Adipocyte (in vitro differentiated cells): ENCODE results near the gene UBFD1.
"Not testable (repeated sequence)": the region's sequence is repeated elsewhere in the genome, so short reads cannot be mapped to it uniquely, and the experiment has no call there.

Experiments
- DNase-seq: peaks from one replicate; pipeline ENCODE4 v3.0.0-alpha.2; 2015; ENCODE audit warnings: low read depth
- H3K27me3 ChIP-seq: replicated peaks from 2 replicates; pipeline ENCODE4 v1.7.0; 2013; ENCODE audit warnings: mild to moderate bottlenecking, low read length, moderate library complexity; ENCODE audit not compliant: control insufficient read depth, insufficient read depth
- H3K36me3 ChIP-seq: 2 replicates; pipeline ENCODE4 v1.7.0; 2013; ENCODE audit warnings: low read length, mild to moderate bottlenecking, moderate library complexity; ENCODE audit not compliant: control insufficient read depth, insufficient read depth, severe bottlenecking
- H3K4me1 ChIP-seq: 2 replicates; pipeline ENCODE4 v1.7.0; 2013; ENCODE audit warnings: mild to moderate bottlenecking, low read length, moderate library complexity; ENCODE audit not compliant: control insufficient read depth, insufficient read depth
- H3K4me3 ChIP-seq: 2 replicates; pipeline ENCODE4 v1.7.0; 2013; ENCODE audit warnings: mild to moderate bottlenecking, low read length, moderate library complexity
- H3K9ac ChIP-seq: 2 replicates; pipeline ENCODE4 v1.7.0; 2013; ENCODE audit warnings: mild to moderate bottlenecking, low read length, moderate library complexity
- H3K9me3 ChIP-seq: 2 replicates; pipeline ENCODE4 v1.7.0; 2013; ENCODE audit warnings: mild to moderate bottlenecking, low read length, moderate library complexity; ENCODE audit not compliant: control insufficient read depth

Gene UBFD1

GRCh38 chr16:23572394-23572793 lies 14.9 kb downstream of the UBFD1 start:
- Histone ChIP-seq H3K36me3 (peaks cover 88% of the 10 kb centered on the region), H3K9ac (no peak overlapping the region), H3K4me1 (no peaks in the 10 kb centered on the region), H3K4me3 (no peak overlapping the region), H3K27me3 (no peaks in the 10 kb centered on the region), H3K9me3 (no peaks in the 10 kb centered on the region)
- no peak for DNase-seq

- Histone ChIP-seq H3K27me3 (no peaks in the 10 kb centered on the region), H3K4me3 (no peak overlapping the region), H3K4me1 (peaks cover 8% of the 10 kb centered on the region), H3K9ac (no peak overlapping the region), H3K36me3 (peaks cover 82% of the 10 kb centered on the region), H3K9me3 (no peaks in the 10 kb centered on the region)
- no peak for DNase-seq
These were observed 16.3 kb downstream of the UBFD1 start for GRCh38 chr16:23573817-23574216.

- DNase-seq = no peak
- peaks cover 8% of the 10 kb centered on the region for H3K4me1 ChIP-seq
- no peaks in the 10 kb centered on the region for H3K9me3 ChIP-seq
- H3K9ac ChIP-seq = no peak overlapping the region
- H3K27me3 ChIP-seq = no peaks in the 10 kb centered on the region
- H3K4me3 ChIP-seq = no peak overlapping the region
- peaks cover 82% of the 10 kb centered on the region for H3K36me3 ChIP-seq
These were observed 18.3 kb downstream of the UBFD1 start for GRCh38 chr16:23575834-23576233.

GRCh38 chr16:23577493-23577892 lies 20.0 kb downstream of the UBFD1 start:
- Histone ChIP-seq H3K27me3 (no peaks in the 10 kb centered on the region), H3K4me3 (no peak overlapping the region), H3K36me3 (peaks cover 81% of the 10 kb centered on the region), H3K4me1 (peaks cover 8% of the 10 kb centered on the region), H3K9ac (no peak overlapping the region), H3K9me3 (no peaks in the 10 kb centered on the region)
- no peak for DNase-seq

DNA sequence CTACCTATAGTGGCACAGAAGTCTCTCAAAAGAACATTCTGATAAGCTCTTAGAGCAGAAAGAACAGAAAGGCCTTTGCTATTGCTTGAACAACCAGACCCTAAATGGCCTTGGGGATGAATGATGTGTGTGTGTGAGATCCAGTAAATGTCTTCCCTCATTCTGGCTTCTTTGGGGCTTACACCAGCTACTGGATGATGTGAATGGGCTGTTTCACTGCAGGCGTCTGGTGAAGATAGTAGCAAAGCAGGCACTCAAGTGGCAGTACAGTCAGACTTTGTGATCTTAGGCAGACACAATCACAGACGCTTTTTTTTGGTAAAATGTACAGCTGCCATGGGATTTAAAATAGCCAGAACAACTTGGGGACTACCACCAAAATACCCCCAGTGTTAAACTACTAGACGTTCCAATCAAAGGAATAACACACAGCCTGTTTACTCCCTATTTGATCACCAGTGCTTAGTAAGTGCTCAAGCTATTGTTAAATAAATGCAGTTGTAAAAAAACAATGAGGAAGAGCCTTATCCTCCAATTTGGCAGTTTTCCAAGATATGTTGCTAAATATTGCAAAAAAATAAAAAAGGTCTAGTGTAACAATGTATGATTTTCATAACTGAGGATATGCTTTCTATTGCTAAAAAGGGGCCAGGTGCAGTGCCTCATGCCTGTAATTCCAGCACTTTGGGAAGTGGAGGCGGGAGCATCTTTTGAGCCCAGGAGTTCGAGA lies 20.7 kb downstream of the UBFD1 start:
- Histone ChIP-seq H3K36me3 (peaks cover 74% of the 10 kb centered on the region), H3K9me3 (no peaks in the 10 kb centered on the region), H3K27me3 (no peaks in the 10 kb centered on the region), H3K9ac (no peak overlapping the region), H3K4me3 (no peak overlapping the region), H3K4me1 (peaks cover 8% of the 10 kb centered on the region)
- peak; percentile 61 for DNase-seq

- no peak for DNase-seq
- H3K36me3 ChIP-seq = peaks cover 66% of the 10 kb centered on the region
- peaks cover 8% of the 10 kb centered on the region for H3K4me1 ChIP-seq
- H3K9me3 ChIP-seq = no peaks in the 10 kb centered on the region
- H3K4me3 ChIP-seq = no peak overlapping the region
- H3K27me3 ChIP-seq = no peaks in the 10 kb centered on the region
- no peak overlapping the region for H3K9ac ChIP-seq
These were observed 21.8 kb downstream of the UBFD1 start for GRCh38 chr16:23579371-23579770.

DNA sequence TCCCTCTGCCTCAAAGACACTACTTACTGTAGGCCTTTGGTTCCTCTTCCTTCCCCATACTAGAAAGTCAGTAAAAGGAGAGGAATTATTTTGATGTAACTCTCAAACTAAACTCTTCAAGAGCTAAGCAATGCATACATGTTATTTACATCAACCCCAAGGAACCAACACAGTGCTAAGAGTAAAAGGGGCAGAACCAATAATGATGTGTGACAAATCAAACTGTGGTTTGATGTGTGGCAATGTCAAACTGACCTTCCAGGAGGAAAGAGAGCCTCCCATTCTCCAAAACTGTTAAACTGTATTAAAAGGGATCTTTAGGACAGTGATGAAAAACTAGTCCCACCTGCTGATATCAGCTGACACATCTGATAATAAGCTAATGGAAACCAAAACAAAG lies 22.9 kb downstream of the UBFD1 start:
- Histone ChIP-seq H3K9me3 (no peaks in the 10 kb centered on the region), H3K4me3 (no peak overlapping the region), H3K36me3 (peaks cover 67% of the 10 kb centered on the region), H3K9ac (no peak overlapping the region), H3K27me3 (no peaks in the 10 kb centered on the region), H3K4me1 (peaks cover 8% of the 10 kb centered on the region)
- DNase-seq = no peak

DNA sequence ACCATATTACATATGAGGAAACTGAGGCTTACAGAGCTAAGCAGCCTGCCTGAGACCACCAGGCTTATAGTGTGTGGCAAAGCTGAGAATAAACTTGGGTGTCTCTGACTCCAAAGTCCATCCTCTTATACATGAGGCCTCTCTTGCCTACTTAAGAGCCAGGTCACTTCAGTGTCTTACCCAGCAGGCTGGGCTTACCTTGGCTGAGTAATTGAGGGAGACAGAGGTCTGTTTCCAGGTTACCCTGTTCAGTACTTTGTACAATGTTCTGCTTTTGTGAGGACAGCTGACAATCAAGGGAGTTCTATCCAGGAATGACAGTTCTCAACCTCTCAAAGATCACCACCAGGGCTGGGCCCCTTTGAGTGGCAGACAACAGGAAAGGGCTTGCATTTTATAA lies 24.2 kb downstream of the UBFD1 start:
- no peak for DNase-seq
- Histone ChIP-seq H3K27me3 (no peaks in the 10 kb centered on the region), H3K4me1 (peaks cover 8% of the 10 kb centered on the region), H3K4me3 (no peak overlapping the region), H3K36me3 (peaks cover 70% of the 10 kb centered on the region), H3K9me3 (no peaks in the 10 kb centered on the region), H3K9ac (no peak overlapping the region)

DNA sequence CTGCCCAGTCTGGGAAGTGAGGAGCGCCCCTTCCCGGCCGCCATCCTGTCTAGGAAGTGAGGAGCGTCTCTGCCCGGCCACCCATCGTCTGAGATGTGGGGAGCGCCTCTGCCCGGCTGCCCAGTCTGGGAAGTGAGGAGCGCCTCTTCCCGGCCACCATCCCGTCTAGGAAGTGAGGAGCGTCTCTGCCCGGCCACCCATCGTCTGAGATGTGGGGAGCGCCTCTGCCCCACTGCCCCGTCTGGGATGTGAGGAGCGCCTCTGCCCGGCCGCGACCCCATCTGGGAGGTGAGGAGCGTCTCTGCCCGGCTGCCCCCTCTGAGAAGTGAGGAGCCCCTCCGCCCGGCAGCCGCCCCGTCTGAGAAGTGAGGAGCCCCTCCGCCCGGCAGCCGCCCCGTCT lies 25.7 kb downstream of the UBFD1 start:
- not testable (repeated sequence) for H3K9ac ChIP-seq, H3K4me3 ChIP-seq, DNase-seq, H3K27me3 ChIP-seq, H3K9me3 ChIP-seq
- Histone ChIP-seq H3K36me3 (peaks cover 76% of the 10 kb centered on the region), H3K4me1 (peaks cover 11% of the 10 kb centered on the region)

DNA sequence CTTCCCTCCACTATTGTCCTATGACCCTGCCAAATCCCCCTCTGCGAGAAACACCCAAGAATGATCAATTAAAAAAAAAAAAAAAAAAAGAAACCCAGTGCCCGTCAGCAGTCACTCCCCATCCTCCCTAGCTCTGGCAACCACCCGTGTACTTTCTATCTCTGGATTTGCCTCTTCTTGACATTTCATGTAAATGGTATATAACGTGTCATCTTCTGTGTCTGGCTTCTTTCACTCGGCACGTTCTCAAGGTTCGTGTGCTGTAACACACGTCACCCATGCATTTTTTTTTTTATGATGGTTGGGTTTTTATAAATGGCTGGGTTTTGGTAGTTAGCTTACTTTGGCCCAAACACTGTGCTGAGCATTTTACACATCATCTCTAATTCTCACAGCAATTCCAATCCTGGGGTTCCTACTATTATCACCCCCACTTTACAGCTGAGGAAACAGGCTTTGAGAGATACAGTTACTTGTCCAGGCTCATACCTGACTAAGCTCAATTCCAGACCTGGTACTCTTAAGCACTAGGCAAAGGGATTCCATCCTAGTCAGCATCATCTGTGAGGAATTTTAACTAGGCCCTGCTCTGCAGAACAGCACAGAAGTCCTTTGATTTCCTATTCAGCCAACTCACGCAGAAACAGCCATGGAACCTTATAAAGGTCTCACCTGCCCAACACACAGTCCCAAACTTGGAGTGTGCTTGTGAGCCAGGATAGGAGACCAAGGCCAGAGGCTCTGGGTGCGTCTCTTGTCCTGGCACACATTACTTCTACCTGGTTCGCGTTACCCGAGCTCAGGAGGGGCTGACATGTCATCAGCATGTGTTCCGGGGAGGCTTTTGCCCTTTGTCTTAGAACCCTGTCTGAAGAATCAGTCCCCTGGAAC lies 26.9 kb downstream of the UBFD1 start:
- H3K9ac ChIP-seq = no peak overlapping the region
- H3K36me3 ChIP-seq = peaks cover 79% of the 10 kb centered on the region
- no peak for DNase-seq
- no peak overlapping the region for H3K4me3 ChIP-seq
- no peaks in the 10 kb centered on the region for H3K27me3 ChIP-seq
- no peaks in the 10 kb centered on the region for H3K9me3 ChIP-seq
- H3K4me1 ChIP-seq = peaks cover 7% of the 10 kb centered on the region

DNA sequence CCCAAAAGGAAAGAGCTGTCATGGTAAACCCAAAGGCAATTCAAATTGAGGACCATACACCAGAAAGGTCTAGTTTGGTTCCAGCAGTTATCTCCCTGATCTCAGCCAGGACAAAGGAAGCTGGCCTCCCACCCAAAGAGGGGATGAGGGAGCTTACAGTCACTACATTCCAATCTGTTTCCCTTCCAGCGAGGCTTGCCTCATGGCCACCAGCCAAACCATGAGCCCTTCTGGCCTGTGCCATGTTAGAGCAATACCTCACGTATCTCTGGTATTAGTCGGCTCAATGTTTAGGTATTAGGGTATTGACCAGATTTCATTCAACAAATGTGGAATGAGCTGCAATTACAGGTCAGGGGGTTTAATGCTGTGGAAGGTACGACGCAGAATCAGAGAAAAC lies 30.2 kb downstream of the UBFD1 start:
- Histone ChIP-seq H3K9ac (no peak overlapping the region), H3K27me3 (no peaks in the 10 kb centered on the region), H3K4me3 (no peak overlapping the region), H3K36me3 (peaks cover 82% of the 10 kb centered on the region), H3K4me1 (peaks cover 7% of the 10 kb centered on the region), H3K9me3 (no peaks in the 10 kb centered on the region)
- DNase-seq = peak; percentile 51
